ENCODE results near the gene CAPN11.

CAPN11 gene

GRCh38 chr6:44224029-44224964, 65.7 kb downstream of the CAPN11 start:
- in situ Hi-C loops (cut with HindIII; ENCODE audit: low sequenced_read_pairs), result no loop called here

GRCh38 chr6:44224965-44225305, 66.3 kb downstream of the CAPN11 start:
- in situ Hi-C loops (cut with HindIII; ENCODE audit: low sequenced_read_pairs), result loop anchor here (25.0 kb wide), 1 partner anchor 113 kb away; no protein-coding TSS in a partner anchor

DNA sequence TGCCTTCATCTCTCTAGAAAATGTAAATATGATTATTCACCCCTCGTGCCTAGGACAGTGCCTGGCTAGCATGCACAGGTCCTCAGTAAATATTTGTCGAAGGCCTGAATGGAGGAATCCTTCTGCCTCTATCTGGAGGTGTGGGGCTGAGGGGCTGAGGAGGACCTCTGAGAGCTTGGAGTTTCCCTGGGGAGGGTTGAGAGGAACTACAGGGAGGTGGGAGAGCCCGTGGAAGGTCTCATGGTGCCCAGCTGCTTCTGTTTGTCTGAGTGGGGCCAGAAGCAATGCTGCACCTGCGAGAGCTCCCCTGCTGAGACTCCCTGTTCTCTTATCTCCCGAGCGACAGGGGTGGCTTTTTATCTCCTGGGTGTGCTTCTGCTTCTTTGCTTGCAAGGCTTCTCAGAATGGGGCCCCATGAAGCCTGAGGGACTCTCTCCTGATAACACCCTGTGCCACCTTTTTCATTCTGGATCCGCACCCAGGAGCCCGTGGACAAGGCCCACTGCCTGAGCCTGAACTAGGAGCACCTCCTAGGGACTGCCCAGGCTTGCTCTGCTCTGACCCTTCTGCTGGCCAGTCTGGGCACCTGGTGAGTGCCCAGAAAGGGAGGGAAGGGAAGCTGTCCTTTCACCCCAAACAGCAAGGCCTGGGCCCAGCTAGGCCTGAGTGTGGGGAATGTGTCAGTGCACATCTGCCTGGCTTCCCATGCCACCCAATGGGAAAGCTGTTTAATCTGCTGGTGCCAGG, 67.1 kb downstream of the CAPN11 start:
- in situ Hi-C loops (cut with HindIII; ENCODE audit: low sequenced_read_pairs), result loop anchor here (25.0 kb wide), 1 partner anchor 113 kb away; no protein-coding TSS in a partner anchor

GRCh38 chr6:44226368-44227147, 67.9 kb downstream of the CAPN11 start:
- in situ Hi-C loops (cut with HindIII; ENCODE audit: low sequenced_read_pairs), result loop anchor here (25.0 kb wide), 1 partner anchor 114 kb away; no protein-coding TSS in a partner anchor

DNA sequence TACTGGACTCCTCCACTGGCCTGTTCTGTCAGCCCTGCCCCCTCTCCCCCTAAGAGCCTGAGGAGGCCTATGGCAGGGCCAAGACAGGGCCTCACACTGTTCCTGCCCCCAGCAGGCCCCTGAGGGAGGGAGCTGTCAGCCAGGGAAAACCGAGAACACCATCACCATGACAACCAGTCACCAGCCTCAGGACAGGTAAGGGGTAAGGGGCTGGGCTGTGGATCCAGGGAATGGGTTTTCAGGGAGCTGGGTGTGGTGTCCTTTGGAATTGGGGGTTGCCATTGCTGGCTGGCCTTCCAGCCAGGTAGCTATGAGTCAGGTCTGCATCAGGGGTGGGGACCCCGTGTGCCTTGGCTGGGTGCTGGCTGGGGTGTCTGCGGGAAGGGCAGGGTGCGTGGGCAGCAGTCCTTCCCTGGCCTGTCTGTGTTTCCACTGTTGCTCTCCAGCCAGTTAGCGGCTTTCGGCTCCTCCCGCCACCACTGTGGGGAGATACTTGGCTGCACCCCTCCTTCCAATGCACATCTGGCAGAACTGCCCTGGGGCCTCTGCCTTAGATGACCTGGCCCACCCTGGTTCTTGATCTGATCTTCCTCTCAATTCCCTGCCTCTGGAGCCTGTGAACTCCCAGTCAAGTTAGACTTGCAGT, 68.7 kb downstream of the CAPN11 start:
- in situ Hi-C loops (cut with HindIII; ENCODE audit: low sequenced_read_pairs), result loop anchor here (25.0 kb wide), 1 partner anchor 115 kb away; no protein-coding TSS in a partner anchor

DNA sequence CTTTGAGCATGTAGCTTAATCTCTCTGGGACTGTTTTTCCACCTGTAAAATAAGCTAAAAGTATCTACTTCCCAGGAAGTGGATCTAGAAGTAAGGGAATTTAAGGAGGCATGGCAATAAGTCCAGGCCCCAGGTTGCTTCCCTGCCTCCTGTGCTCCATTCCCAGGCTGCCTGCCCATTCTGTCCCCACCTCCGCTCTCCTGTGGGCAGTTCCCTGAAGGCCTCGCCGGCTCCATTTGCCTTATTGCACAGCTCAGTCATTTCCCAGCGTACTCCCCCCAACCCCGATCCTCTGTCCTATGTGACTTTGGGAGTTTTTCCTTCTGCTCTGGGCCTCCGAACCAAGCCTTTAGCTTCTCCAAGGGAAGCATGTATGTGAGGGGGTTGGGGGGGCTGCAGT, 69.4 kb downstream of the CAPN11 start:
- in situ Hi-C loops (cut with HindIII; ENCODE audit: low sequenced_read_pairs), result loop anchor here (25.0 kb wide), 1 partner anchor 116 kb away; no protein-coding TSS in a partner anchor

GRCh38 chr6:44228433-44228832, 69.8 kb downstream of the CAPN11 start:
- in situ Hi-C loops (cut with HindIII; ENCODE audit: low sequenced_read_pairs), result loop anchor here (25.0 kb wide), 1 partner anchor 116 kb away; no protein-coding TSS in a partner anchor

- in situ Hi-C loops (cut with HindIII; ENCODE audit: low sequenced_read_pairs), result loop anchor here (25.0 kb wide), 1 partner anchor 117 kb away; no protein-coding TSS in a partner anchor
Measured at GRCh38 chr6:44228836-44229235, 70.2 kb downstream of the CAPN11 start.

- in situ Hi-C loops (cut with HindIII; ENCODE audit: low sequenced_read_pairs), result loop anchor here (25.0 kb wide), 1 partner anchor 117 kb away; no protein-coding TSS in a partner anchor
Measured at GRCh38 chr6:44229376-44230033, 70.9 kb downstream of the CAPN11 start.

- in situ Hi-C loops (cut with HindIII; ENCODE audit: low sequenced_read_pairs), result loop anchor here (25.0 kb wide), 1 partner anchor 118 kb away; no protein-coding TSS in a partner anchor
Measured at GRCh38 chr6:44230034-44230675, 71.5 kb downstream of the CAPN11 start.

DNA sequence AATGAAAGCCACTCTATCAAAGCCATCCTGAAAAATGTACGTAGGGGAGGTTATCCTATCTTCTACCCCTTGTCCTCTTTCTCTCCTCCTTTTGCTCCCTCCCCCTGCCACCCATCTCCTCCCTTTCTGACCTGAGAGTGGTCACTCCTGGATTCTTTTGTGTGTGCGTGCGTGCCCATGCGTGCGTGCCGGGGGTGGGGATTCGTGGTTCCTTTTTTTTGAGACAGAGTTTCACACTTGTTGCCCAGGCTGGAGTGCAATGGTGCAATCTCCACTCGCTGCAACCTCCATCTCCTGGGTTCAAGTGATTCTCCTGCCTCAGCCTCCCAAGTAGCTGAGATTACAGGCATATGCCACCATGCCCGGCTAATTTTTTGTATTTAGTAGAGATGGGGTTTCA, 72.8 kb downstream of the CAPN11 start:
- in situ Hi-C loops (cut with HindIII; ENCODE audit: low sequenced_read_pairs), result loop anchor here (25.0 kb wide), 1 partner anchor 119 kb away; no protein-coding TSS in a partner anchor

GRCh38 chr6:44232676-44233566, 74.3 kb downstream of the CAPN11 start:
- in situ Hi-C loops (cut with HindIII; ENCODE audit: low sequenced_read_pairs), result loop anchor here (25.0 kb wide), 1 partner anchor 121 kb away; no protein-coding TSS in a partner anchor

GRCh38 chr6:44233567-44234100, 75.0 kb downstream of the CAPN11 start:
- in situ Hi-C loops (cut with HindIII; ENCODE audit: low sequenced_read_pairs), result loop anchor here (25.0 kb wide), 1 partner anchor 121 kb away; no protein-coding TSS in a partner anchor
